SK-N-SH treated with all-trans-retinoic acid at 6 μM for 48 hours (cell line): ENCODE results near the gene WBP1L.

Experiments
- ARNTL ChIP-seq: fragments of 450-650 bp; formaldehyde crosslinking; IDR thresholded peaks from 2 replicates; pipeline ENCODE4 v1.5.0; 2020; ENCODE audit warnings: low read depth, mild to moderate bottlenecking, moderate library complexity, borderline replicate concordance
- CSDC2 ChIP-seq: fragments of 250-450 bp; sonication (Bioruptor Pico); IDR thresholded peaks from 2 replicates; pipeline ENCODE4 v1.5.0; 2020; ENCODE audit warnings: mild to moderate bottlenecking, moderate library complexity
- ESRRG ChIP-seq: fragments of 250-450 bp; sonication (Bioruptor Pico); IDR thresholded peaks from 2 replicates; pipeline ENCODE4 v1.6.1; 2021; ENCODE audit warnings: mild to moderate bottlenecking
- GLIS3 ChIP-seq: fragments of 250-450 bp; sonication (Bioruptor Pico); IDR thresholded peaks from 2 replicates; pipeline ENCODE4 v1.5.0; 2020; ENCODE audit warnings: mild to moderate bottlenecking, moderate library complexity
- OSR1 ChIP-seq: fragments of 250-450 bp; sonication (Bioruptor Pico); IDR thresholded peaks from 2 replicates; pipeline ENCODE4 v1.8.0; 2022; ENCODE audit warnings: moderate library complexity, mild to moderate bottlenecking, inconsistent platforms
- PATZ1 ChIP-seq: fragments of 250-450 bp; sonication (Bioruptor Pico); IDR thresholded peaks from 2 replicates; pipeline ENCODE4 v1.8.0; 2020; ENCODE audit warnings: mild to moderate bottlenecking, moderate library complexity, borderline replicate concordance
- POU6F1 ChIP-seq: fragments of 250-450 bp; sonication (Bioruptor Pico); IDR thresholded peaks from 2 replicates; pipeline ENCODE4 v1.8.0; 2021; ENCODE audit warnings: low read depth, mild to moderate bottlenecking, moderate library complexity, borderline replicate concordance
- PPARA ChIP-seq: fragments of 250-450 bp; sonication (Bioruptor Pico); IDR thresholded peaks from 2 replicates; pipeline ENCODE4 v1.5.0; 2020; ENCODE audit warnings: mild to moderate bottlenecking, borderline replicate concordance
- TCF4 ChIP-seq: fragments of 250-450 bp; sonication (Bioruptor Pico); IDR thresholded peaks from 2 replicates; pipeline ENCODE4 v1.8.0; 2021; ENCODE audit warnings: mild to moderate bottlenecking, moderate library complexity, borderline replicate concordance
- ZC3H10 ChIP-seq: fragments of 250-450 bp; sonication (Bioruptor Pico); IDR thresholded peaks from 2 replicates; pipeline ENCODE4 v1.5.1; 2021; ENCODE audit warnings: mild to moderate bottlenecking, moderate library complexity
- ZFP3 ChIP-seq: fragments of 250-450 bp; sonication (Bioruptor Pico); IDR thresholded peaks from 2 replicates; pipeline ENCODE4 v1.5.0; 2020; ENCODE audit warnings: mild to moderate bottlenecking, moderate library complexity
- ZFP30 ChIP-seq: fragments of 450-650 bp; formaldehyde crosslinking; IDR thresholded peaks from 2 replicates; pipeline ENCODE4 v1.5.0; 2022; ENCODE audit warnings: mild to moderate bottlenecking, moderate library complexity
- ZNF8 ChIP-seq: fragments of 450-650 bp; formaldehyde crosslinking; IDR thresholded peaks from 2 replicates; pipeline ENCODE4 v1.5.0; 2020; ENCODE audit warnings: mild to moderate bottlenecking, moderate library complexity

- TF ChIP-seq PPARA (CRISPR knock-in tag), result no peak
- no peak for TF ChIP-seq ZFP30 (CRISPR knock-in tag)
- TF ChIP-seq PATZ1 (CRISPR knock-in tag), result no peak
- no peak for TF ChIP-seq POU6F1 (CRISPR knock-in tag)
- no peak for TF ChIP-seq GLIS3 (CRISPR knock-in tag)
- no peak for TF ChIP-seq ARNTL
- TF ChIP-seq OSR1, result no peak
- TF ChIP-seq ESRRG (CRISPR knock-in tag), result no peak
- no peak for TF ChIP-seq TCF4 (CRISPR knock-in tag)
- no peak for TF ChIP-seq ZC3H10 (CRISPR knock-in tag)
- TF ChIP-seq CSDC2 (CRISPR knock-in tag), result no peak
- no peak for TF ChIP-seq ZNF8 (CRISPR knock-in tag)
- TF ChIP-seq ZFP3 (CRISPR knock-in tag), result no peak
These were observed 19.8 kb upstream of the WBP1L start for GRCh38 chr10:102723989-102724388.
